ENCODE results near the gene PNPLA2. TPM values are rescaled to one million over a fixed set of nuclear protein-coding genes. Genes with fewer than 3 reads are reported as not detected.

The PNPLA2 gene
- polyA plus RNA-seq, 3 donors: 26.8 to 321 (median 35.0) TPM

DNA sequence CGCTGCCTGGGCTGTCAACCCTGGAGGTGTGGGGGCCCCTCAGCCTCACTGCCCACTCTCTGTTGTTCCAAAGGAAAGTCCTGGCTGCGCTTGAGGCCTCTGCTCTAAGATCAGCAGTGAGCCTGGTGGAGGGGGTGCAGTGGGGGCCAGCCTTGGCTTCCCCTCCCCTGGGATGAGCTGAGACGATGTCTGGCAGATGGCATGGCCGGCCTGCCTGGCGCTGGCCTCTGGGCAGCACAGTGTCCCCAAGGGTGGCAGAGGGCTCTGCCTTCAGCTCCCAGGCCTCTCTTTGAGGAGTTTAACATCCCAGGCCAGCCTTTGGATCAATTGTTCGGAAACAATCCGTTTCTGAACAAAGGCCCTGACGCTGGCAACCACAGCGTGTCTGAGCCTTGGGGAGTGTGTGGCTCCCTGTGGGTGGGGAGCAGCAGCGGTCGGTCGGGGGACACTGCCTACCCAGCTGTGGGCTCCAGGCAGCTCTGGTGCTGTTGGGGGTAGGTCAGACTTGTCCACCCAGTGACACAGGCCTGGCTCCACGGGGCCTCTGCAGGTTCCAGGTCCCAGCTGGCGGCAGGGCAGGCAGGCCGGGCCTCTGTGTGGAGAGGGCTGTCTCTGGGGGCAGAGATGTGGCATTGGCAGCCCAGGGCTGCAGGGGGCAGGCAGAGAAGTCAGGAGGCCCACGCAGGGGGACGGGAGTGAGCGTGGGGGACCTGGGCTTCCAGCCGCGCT is 36.1 kb downstream of the PNPLA2 start:
- Mint-ChIP-seq H3K27ac (no peak overlapping the region), H3K4me1 (peaks cover 6% of the 10 kb centered on the region), H3K4me3 (no peak overlapping the region), H3K27me3 (ENCODE audit: low read depth in 3 of 3) (peaks cover 2 to 20% (median 16%) of the 10 kb centered on the region in 3 donors), H3K36me3 (peaks cover 2 to 6% of the 10 kb centered on the region in 2 donors), H3K9me3 (peaks cover 0 to 2% (median 0%) of the 10 kb centered on the region in 7 donors)
- Histone ChIP-seq H3K4me2 (replicated peaks; ENCODE audit: extremely low read depth, low read length, poor library complexity, severe bottlenecking) (no peak overlapping the region), H3K36me3 (replicated peaks in 1 of 2; ENCODE audit: control insufficient read depth in 1 of 2, insufficient read depth in 2 of 2, low read length in 2 of 2) (no peaks in the 10 kb centered on the region), H4K20me1 (ENCODE audit: insufficient read depth, low read length) (peaks cover 75% of the 10 kb centered on the region), H3K4me1 (ENCODE audit: control insufficient read depth in 1 of 2, insufficient read depth in 2 of 2, low read length in 2 of 2) (no peaks in the 10 kb centered on the region), H3K27me3 (ENCODE audit: control insufficient read depth in 2 of 2, insufficient read depth in 2 of 2, low read length in 2 of 2) (peaks cover 0 to 9% of the 10 kb centered on the region in 2 donors), H3K9me3 (replicated peaks in 1 of 2; ENCODE audit: control insufficient read depth in 1 of 2, insufficient read depth in 1 of 2, low read length in 2 of 2) (no peaks in the 10 kb centered on the region), H2AFZ (ENCODE audit: insufficient read depth, low read depth, low read length, poor library complexity, severe bottlenecking) (no peak overlapping the region), H3K27ac (ENCODE audit: low read depth in 1 of 2, low read length in 2 of 2) (no peak overlapping the region), H3K9ac (ENCODE audit: insufficient read depth, low read length, poor library complexity, severe bottlenecking) (no peak overlapping the region), H3K4me3 (replicated peaks in 1 of 3; ENCODE audit: low read depth in 2 of 3, low read length in 3 of 3) (no peak overlapping the region), H3K79me2 (ENCODE audit: insufficient read depth, low read length) (no peaks in the 10 kb centered on the region)
- TF ChIP-seq, protein P1, sequence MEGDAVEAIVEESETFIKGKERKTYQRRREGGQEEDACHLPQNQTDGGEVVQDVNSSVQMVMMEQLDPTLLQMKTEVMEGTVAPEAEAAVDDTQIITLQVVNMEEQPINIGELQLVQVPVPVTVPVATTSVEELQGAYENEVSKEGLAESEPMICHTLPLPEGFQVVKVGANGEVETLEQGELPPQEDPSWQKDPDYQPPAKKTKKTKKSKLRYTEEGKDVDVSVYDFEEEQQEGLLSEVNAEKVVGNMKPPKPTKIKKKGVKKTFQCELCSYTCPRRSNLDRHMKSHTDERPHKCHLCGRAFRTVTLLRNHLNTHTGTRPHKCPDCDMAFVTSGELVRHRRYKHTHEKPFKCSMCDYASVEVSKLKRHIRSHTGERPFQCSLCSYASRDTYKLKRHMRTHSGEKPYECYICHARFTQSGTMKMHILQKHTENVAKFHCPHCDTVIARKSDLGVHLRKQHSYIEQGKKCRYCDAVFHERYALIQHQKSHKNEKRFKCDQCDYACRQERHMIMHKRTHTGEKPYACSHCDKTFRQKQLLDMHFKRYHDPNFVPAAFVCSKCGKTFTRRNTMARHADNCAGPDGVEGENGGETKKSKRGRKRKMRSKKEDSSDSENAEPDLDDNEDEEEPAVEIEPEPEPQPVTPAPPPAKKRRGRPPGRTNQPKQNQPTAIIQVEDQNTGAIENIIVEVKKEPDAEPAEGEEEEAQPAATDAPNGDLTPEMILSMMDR (IDR thresholded peaks at IDR 0.05): no peak
- WGBS (ENCODE audit: insufficient coverage): 96% methylated on average over 20 of the region's 20 CpGs
- DNase-seq: no peak
- intact Hi-C loops (cut with micrococcal nuclease): no loop called here

DNA sequence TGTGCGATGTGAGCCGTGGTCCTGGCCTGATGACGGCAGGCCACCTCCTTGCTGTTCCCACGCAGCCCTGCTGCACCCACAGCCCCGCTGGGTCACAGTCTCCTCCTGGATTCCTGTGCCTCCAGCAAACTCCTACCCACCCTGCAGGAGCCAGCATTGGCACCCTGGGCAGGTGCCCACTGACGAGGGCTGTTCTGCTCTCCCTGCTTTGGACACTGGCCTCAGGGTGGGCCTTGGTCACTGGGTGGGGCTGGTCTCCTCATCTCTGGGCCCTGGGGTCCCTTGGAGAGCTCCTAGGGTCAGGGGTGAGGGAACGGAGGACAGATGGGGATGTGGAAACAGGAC is 36.6 kb downstream of the PNPLA2 start:
- 95% methylated on average over 6 of the region's 7 CpGs for WGBS (ENCODE audit: insufficient coverage)
- no peak overlapping the region for H3K9ac ChIP-seq (ENCODE audit: insufficient read depth, low read length, poor library complexity, severe bottlenecking)
- no peaks in the 10 kb centered on the region for H3K79me2 ChIP-seq (ENCODE audit: insufficient read depth, low read length)
- Mint-ChIP-seq H3K4me1 (peaks cover 6% of the 10 kb centered on the region), H3K4me3 (no peak overlapping the region), H3K36me3 (peaks cover 2 to 6% of the 10 kb centered on the region in 2 donors), H3K27ac (no peak overlapping the region), H3K27me3 (ENCODE audit: low read depth in 3 of 3) (peaks cover 2 to 15% (median 12%) of the 10 kb centered on the region in 3 donors), H3K9me3 (peaks cover 0 to 2% (median 0%) of the 10 kb centered on the region in 7 donors)
- intact Hi-C loops (cut with micrococcal nuclease): no loop called here
- H3K4me2 ChIP-seq (replicated peaks; ENCODE audit: extremely low read depth, low read length, poor library complexity, severe bottlenecking): no peak overlapping the region
- peaks cover 77% of the 10 kb centered on the region for H4K20me1 ChIP-seq (ENCODE audit: insufficient read depth, low read length)
- no peak overlapping the region for H2AFZ ChIP-seq (ENCODE audit: insufficient read depth, low read depth, low read length, poor library complexity, severe bottlenecking)
- H3K27me3 ChIP-seq (ENCODE audit: control insufficient read depth in 2 of 2, insufficient read depth in 2 of 2, low read length in 2 of 2): peaks cover 0 to 6% of the 10 kb centered on the region in 2 donors
- no peak for DNase-seq
- no peaks in the 10 kb centered on the region for H3K9me3 ChIP-seq (replicated peaks in 1 of 2; ENCODE audit: control insufficient read depth in 1 of 2, insufficient read depth in 1 of 2, low read length in 2 of 2)
- H3K27ac ChIP-seq (ENCODE audit: low read depth in 1 of 2, low read length in 2 of 2): no peak overlapping the region
- no peak overlapping the region for H3K4me3 ChIP-seq (replicated peaks in 1 of 3; ENCODE audit: low read depth in 2 of 3, low read length in 3 of 3)
- no peaks in the 10 kb centered on the region for H3K4me1 ChIP-seq (ENCODE audit: control insufficient read depth in 1 of 2, insufficient read depth in 2 of 2, low read length in 2 of 2)
- H3K36me3 ChIP-seq (replicated peaks in 1 of 2; ENCODE audit: control insufficient read depth in 1 of 2, insufficient read depth in 2 of 2, low read length in 2 of 2): no peaks in the 10 kb centered on the region
- TF ChIP-seq, protein P1 (IDR thresholded peaks at IDR 0.05): no peak
